NCI-H774 (cell line): ENCODE data around the gene EXOC3L2.

Experiments used
- DNase-seq: peaks from one replicate; lab custom pipeline; 2025; lab: John Stamatoyannopoulos, UW

The EXOC3L2 gene

GRCh38 chr19:45218911-45219743 is 26.1 kb downstream of the EXOC3L2 start:
- DNase-seq: no peak

DNA sequence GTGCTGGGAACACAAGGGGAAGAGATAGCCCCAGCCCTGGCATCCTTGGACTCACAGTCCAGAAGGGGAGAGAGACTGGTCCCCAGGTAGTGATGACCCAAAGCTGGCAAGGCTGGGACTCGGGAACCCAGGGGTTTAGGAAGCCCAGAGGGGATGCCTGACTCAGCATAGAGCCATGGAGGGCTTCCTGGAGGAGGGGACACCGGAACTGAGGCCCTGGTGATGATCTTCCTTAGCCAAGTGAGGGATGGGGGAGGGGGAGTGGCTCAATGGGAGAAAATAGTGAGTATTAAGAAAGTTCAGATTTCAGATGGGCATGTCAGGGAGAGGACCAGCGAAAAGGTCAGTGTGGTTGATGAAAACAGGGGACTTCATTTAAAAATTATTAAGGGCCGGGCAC is 26.8 kb downstream of the EXOC3L2 start:
- no peak for DNase-seq

GRCh38 chr19:45217957-45218334 is 27.3 kb downstream of the EXOC3L2 start:
- no peak for DNase-seq

- DNase-seq: no peak
These were observed 27.8 kb downstream of the EXOC3L2 start for GRCh38 chr19:45217193-45217956.

- DNase-seq: no peak
These were observed 28.5 kb downstream of the EXOC3L2 start for GRCh38 chr19:45216667-45217066.

GRCh38 chr19:45215391-45216191 is 29.6 kb downstream of the EXOC3L2 start:
- peak; percentile 22 for DNase-seq

DNA sequence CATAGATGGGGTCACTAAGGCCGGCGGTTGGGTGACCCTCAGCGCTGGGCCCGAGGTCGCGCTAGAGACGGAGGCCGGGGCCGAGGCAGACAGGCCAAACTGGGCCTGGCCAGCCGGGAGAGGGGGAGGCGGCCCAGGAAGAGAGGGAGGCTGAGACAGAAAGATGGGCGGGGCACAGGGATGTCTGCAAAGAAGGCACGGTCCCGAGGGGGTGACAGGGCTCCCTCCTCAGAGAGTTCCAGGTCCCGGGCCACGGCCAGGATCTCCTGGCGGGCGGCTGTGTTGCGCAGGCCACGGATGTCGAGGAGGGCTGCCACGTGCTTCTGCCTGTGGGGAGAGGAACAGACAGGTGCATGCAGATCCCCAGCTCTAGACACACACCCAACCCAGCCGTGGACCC is 32.2 kb downstream of the EXOC3L2 start:
- DNase-seq: no peak

GRCh38 chr19:45211751-45212381 is 33.3 kb downstream of the EXOC3L2 start:
- no peak for DNase-seq

GRCh38 chr19:45206328-45206727 is 38.9 kb downstream of the EXOC3L2 start:
- no peak for DNase-seq

- DNase-seq: no peak
These were observed 39.4 kb downstream of the EXOC3L2 start for GRCh38 chr19:45205810-45206209.

GRCh38 chr19:45202637-45203036 is 42.6 kb downstream of the EXOC3L2 start:
- DNase-seq: no peak

DNA sequence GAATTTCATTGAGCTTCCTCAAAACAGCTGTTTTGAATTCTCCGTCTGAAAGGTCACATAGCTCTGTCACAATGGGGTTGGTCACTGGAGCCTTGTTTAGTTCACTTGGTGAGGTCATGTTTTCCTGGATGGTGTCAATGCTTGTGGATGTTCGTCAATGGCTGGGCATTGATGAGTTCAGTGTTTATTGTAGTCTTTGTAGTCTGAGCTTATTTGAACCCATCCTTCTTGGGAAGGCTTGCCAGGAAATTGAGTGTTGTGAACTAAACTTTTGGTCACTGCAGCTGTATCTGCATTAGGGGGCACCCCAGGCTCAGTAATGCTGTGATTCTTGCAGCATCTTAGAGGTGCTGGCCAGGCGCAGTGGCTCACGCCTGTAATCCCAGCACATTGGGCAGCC is 44.6 kb downstream of the EXOC3L2 start:
- DNase-seq: no peak

- DNase-seq: no peak
These were observed 49.4 kb downstream of the EXOC3L2 start for GRCh38 chr19:45195764-45196163.

- DNase-seq: no peak
These were observed 53.8 kb downstream of the EXOC3L2 start for GRCh38 chr19:45191375-45191774.

DNA sequence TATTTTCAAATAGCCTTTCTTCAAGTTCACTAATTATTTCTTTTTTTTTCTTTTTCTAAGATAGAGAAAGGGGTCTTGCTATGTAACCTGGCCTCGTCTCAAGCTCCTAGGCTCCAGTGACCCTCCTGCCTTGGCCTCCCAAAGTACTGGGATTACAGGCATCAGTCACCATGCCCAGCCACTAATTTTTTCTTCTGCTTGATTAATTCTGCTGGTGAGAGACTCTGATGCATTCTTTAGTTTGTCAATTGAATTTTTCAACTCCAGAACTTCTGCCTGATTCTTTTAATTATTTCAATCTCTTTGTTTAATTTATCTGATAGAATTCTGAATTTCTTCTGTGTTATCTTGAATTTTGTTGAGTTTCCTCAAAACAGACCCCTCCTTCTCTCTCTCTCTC is 55.2 kb downstream of the EXOC3L2 start:
- DNase-seq: no peak

DNA sequence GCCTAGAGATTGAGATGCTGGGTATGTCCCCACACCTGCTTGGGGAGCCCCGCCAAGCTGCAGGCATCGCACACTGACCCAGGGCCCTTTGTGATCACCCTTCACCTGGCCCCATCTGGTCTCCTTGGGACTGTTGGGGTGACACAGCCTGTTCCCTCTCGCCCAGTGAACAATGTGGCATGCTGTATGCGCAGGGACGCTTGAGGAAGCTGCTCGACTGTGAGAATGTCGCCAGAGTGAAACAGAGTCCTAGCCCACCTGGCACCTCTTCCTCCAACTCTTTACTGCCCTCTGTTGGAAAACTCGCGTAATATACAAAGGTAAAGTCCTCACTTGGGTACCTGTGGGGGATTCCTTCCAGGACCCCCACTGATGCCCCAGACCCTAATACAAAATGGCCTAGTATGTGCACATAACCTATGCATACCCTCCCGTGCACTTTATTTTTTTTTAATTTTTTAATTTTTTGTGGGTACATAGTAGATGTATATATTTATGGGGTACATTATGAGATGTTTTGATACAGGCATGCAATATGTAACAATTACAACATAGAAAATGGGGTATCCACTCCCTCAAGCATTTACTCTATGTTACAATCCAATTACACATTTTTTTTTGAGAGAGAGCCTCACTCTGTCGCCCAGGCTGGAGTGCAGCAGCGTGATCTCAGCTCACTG is 57.6 kb downstream of the EXOC3L2 start:
- peak; percentile 41 for DNase-seq

DNA sequence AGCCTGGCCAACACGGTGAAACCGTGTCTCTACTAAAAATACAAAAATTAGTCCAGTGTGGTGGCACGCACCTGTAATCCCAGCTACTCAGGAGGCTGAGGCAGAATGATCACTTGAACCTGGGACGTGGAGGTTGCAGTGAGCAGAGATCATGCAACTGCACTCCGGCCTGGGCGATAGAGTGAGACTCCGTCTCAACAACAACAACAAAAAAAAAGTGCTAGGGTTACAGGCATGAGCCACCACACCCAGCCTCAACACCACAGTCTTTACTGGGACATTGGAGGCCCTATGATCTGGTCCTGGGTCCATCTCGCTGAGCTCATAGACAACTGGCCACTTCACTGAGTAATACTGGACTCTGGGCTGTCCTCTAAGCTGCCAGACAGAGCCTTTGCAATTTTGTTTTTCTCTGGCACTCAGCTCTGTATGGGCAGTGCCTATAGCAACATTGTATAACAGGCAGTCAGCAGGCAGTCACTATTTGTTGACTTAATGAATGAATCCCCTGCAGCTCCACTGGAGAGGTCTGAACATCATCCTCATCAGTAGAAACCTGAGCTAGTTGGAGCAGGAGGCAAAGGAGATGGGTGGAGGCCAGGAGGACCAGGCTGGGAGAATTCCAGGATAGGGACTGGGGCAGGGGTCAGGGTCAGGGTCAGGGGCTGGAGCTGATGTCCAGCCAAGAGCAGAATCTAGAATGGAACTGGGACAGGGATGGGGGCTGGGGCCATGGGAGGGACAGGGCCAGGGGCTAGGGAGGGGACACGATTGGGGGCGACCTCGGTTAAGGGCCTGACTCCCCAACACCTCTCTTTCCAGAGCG is 58.5 kb downstream of the EXOC3L2 start:
- DNase-seq: peak; percentile 7

- DNase-seq: no peak
These were observed 61.1 kb downstream of the EXOC3L2 start for GRCh38 chr19:45184115-45184514.

- DNase-seq: no peak
These were observed 62.4 kb downstream of the EXOC3L2 start for GRCh38 chr19:45182758-45183157.

DNA sequence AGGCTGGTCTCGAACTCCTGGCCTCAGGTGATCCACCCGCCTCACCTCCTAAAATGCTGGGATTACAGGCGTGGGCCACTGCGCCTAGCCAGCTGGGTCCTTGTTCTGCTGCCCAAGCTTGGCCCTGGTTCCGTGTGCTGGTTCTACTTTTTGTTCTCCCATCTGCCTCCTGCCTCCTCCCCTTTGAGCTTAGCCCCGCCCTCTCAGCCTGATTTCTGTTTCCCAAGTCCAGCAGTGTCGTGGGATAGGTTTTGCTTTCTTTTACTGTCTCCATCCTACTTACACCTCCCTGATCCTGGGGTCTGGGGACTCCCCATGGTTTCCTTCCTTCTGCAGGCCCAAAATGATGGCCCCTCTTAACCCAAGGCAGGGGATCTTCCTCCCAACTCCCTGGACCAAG is 64.3 kb downstream of the EXOC3L2 start:
- DNase-seq: no peak
